DMS 273 (cell line): Measurements from ENCODE around the gene FBXW4.

Experiments
- DNase-seq: peaks from one replicate; lab custom pipeline; 2025; ENCODE audit not compliant: unreplicated experiment; lab: John Stamatoyannopoulos, UW

Gene FBXW4

DNA sequence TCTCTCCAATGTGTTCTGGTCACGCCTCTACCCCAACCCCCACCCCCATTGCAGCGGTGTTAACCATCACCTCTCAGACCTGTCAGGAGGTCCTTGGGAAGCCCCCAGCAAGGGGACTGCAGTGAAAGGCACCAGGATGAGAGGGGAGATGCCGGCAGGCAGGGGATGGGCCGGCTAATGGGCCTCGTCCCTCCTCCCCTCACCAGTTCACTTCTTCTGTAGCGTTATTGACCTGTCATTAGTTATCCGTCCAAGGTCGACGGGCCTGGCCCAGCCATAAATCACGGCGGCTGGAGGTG, 125.7 kb downstream of the FBXW4 start:
- no peak for DNase-seq

- no peak for DNase-seq
These were observed 126.8 kb downstream of the FBXW4 start for GRCh38 chr10:101568054-101568745.

- no peak for DNase-seq
These were observed 127.6 kb downstream of the FBXW4 start for GRCh38 chr10:101567165-101568006.

DNA sequence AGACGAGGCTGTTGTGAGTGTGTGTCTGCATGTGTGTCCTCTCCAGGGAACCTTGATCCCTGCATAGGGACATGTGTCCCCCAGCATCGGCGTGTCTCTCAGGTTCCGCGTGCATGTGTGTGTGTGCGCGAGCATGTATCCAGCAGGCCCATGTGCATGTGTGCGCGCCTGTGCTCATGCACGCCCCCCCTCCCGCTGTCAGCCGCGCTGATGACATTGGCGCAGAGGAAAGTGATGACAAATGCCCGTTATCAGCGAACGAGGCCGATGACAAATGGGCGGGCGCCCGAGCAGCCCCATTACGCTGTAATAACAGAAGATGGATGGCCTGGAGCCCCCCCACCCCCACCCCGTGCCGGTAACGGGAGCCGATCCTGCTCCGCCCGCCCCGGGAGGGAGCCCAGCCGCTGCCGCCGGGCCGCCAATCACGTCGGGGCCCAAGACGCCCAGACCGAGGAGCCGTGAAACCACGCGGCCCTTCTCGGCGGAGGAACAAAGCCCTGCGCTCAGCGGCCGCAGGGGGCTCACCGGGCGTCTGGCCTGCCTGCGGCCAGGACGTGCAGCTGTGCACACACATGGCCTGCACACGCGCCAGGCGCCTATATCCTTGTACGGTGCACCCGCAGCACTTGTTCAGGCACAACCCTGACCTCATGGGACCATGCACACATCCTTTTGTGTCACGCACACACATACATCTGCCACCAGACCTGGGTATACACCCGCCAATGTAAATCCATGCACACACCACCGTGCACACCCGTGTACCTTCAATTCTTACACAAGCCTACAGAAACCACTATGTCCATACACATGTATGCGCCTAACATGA, 128.4 kb downstream of the FBXW4 start:
- DNase-seq: no peak

DNA sequence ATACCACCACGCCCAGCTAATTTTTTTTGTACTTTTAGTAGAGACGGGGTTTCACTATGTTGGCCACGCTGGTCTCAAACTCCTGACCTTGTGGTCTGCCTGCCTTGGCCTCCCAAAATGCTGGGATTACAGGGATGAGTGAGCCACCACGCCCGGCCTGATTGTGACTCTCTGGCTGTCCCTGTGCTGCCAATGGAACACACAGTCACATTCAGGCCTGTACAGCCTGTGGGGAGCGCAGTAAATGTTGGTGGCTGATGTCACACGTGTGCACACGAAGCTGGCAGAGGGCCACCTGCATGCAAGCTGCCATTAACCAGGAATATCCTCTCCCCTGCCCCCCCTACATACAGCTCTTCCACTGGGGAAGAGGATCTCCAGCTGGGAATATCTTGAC, 129.0 kb downstream of the FBXW4 start:
- no peak for DNase-seq

DNA sequence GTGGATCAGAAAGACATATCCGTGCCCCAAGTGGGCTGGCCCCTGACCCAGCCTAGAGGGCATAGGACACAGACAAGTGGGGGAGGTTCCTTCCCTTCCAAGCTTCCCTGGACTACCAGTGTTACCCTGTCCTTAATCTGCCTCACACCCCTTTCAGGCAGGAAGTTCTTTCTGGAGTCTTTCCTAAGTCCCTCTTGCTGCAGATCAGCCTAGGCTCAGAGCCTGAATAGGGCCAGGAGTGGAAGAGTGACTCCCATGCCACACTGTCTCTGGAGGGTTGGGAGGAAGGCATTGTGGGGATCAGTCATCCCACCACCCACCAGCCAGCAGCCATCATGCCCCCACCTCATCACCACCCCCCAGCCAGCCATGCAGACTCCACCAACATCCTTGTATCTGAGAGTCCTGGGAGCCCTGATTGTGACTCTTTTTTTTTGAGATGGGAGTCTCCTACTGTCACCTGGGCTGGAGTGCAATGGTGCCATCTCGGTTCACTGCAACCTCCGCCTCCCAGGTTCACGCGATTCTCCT, 129.5 kb downstream of the FBXW4 start:
- DNase-seq: no peak

DNA sequence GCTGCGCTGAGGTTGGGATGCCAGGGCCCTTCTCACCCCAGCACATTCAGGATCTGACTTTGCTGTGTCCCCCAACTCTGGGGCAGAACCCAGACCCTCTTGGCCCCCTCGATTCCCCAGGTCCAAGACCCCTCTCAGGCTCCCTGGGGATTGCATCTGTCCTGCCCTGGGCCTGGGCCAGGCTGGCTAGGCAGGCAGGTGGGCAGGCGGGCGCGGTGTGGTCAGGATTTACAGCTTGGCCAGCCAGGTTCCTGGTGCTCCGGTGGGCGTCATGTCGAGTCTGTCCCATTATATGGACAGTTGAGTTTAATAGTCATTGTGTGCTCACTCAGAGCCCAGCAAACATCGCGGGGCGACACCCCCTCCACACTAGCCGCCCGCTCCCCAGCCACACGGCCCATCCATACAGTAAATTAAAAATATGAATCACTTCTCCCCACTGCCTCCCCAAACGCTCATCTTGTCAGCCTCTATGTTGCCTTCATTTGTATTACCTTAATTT, 130.4 kb downstream of the FBXW4 start:
- DNase-seq: no peak

GRCh38 chr10:101563497-101564040, 131.4 kb downstream of the FBXW4 start:
- no peak for DNase-seq

DNA sequence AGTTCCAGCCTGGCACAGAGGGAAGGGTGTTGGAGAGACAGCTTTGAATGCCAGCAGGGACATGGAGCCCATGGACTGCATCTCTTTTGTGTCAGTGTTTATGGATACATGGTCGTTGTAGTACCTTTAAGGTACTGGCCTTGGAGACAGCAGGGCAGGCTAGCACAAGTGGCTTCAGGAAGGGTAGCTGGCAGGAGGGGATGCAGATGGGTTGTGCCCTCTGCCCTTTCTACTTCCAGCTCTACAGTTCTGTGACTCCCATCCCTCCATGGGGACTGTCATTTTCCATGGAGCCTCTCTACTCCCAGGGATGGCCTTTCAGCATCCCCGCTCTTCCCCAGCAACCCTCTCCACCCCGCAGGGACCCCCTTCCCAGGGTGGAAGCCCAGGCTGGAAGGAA, 132.0 kb downstream of the FBXW4 start:
- no peak for DNase-seq

DNA sequence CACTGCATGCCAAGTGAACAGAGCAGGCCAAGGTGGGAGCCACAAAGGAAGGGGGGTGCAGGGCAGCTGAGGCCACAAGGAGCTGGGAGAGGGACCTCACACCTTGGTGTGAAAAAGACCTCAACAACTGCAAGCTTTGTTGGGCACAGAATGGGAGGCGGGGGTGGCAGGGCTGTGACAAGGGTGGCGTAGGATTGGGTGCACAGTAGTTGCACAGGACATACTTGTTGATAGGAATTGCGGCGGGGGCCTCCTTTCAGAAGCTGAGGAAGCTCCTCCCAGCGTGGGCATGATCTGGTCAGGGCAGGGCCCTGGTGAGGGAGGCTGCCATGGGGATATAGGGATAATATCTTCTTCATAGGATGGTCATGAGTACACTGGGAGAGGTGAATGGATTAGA, 132.7 kb downstream of the FBXW4 start:
- no peak for DNase-seq

DNA sequence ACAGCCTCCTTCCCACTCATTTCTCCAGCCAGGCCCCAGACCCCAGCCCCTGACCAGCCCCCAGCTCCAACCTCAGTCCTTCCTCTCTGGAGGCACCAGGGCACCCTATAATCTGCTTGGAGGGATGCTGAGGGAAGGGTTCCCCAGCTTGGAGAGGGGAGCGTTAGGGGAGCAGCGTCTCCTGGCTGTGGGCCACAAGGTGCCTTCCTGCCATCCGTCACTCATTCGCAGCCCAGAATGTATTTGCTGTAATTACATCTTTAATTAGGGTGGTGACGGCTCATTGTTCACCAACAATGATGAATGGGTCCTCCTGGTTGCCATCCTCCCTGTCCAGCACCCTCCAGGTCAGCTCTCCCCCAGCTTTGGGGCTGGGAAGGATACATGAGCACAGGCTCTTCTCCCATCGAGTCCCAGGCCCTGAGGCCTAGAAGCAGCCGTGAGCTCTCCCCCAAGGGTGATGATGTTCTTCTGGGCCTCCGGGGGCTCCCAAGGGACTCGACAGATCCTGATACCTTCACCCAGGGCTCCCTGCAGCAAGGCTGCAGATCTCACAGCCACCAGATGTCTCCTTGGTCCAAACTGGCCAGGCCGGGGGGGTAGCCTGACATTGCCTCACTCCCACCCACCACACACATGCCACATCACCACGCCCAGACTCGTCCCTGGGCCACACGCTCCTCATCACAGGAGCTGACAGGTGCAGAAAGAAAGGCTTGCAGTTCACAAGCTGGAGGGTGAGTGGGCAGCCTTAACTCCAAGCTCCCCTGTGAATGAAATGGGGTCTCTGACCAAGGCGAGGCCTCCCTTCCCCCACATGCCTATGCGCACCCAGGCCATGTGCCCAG, 133.7 kb downstream of the FBXW4 start:
- DNase-seq: no peak
